Stimulated activated CD8-positive, alpha-beta memory T cell treated with anti-CD3 and anti-CD28 coated beads, Interleukin-4, amount 100 ng/mL, for 1 hour (primary cell): ENCODE measurements around the gene NIPA2.
"Not testable (repeated sequence)": the region's sequence is repeated elsewhere in the genome, so short reads cannot be mapped to it uniquely, and the experiment has no call there.

Experiments
- DNase-seq, 2 donors: peaks; one replicate each; pipeline ENCODE4 v3.0.0-alpha.2; 2020; ENCODE audit warnings: low read depth in 2 of 2, low spot score in 1 of 2

Gene NIPA2

GRCh38 chr15:22838292-22839042 lies at the start of gene NIPA2:
NIPA2 (plus strand) TSS chr15:22838666; CDS start chr15:22851732, 13,066 bp downstream.
- peak; percentile 95 to 98 for DNase-seq

GRCh38 chr15:22794063-22794462 lies 44.4 kb upstream of the NIPA2 start:
- no peak for DNase-seq

GRCh38 chr15:22794621-22795167 lies 43.8 kb upstream of the NIPA2 start:
- DNase-seq, result no peak

DNA sequence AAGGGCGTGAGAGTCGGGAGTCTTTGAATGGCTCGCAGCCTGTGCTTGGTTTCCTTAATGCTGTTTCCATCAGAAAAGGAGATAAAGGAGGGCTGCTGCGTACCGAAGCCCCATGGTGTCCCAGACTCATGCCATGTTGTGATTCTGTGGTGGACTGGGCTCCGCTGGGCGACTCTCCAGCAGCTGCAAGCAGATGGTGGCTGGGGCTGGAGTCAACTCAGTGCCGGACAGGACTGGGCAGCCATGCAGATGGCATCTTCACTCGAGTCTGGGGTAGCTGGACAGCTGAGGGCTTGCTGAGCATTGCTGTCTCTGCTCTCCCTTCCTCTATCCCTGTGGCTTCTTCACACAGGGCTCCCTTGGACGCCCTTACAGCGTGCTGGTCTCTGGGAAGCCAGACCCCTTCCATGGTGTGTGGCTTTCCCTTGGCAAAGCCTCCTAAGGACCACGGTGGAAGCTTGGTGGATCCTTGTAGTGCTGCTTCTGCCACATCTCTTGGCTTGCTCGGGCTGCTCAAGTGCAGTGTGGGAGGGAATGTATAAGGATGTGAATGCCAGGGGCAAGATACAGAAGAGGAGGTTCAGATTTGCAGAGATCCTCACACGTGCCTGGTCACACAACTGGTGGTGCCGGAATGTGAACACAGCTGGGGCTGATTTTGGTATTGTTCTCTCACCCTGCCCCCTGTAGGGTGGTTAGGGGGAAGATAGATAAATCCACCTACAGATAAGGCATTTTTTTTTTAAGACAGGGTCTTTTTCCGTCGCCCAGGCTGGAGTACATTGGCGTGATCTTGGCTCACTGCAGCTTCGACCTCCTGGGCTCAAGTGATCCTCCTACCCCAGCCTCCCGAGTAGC lies 43.0 kb upstream of the NIPA2 start:
- DNase-seq, result no peak

GRCh38 chr15:22796079-22796478 lies 42.4 kb upstream of the NIPA2 start:
- no peak for DNase-seq

GRCh38 chr15:22799902-22800301 lies 38.6 kb upstream of the NIPA2 start:
- no peak for DNase-seq

DNA sequence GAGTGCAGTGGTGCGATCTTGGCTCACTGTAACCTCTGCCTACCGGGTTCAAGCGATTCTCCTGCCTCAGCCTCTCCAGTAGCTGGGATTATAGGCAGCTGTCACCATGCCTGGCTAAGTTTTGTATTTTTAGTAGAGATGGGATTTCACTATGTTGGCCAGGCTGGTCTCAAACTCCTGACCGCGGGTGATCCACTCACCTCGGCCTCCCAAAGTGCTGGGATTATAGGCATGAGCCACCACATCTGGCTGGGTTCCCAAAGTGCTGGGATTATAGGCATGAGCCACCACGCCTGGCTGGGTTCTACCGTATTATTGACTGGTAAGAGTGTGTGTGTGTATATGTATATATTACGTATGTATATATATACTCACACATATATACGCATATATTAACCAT lies 35.5 kb upstream of the NIPA2 start:
- not testable (repeated sequence) for DNase-seq

DNA sequence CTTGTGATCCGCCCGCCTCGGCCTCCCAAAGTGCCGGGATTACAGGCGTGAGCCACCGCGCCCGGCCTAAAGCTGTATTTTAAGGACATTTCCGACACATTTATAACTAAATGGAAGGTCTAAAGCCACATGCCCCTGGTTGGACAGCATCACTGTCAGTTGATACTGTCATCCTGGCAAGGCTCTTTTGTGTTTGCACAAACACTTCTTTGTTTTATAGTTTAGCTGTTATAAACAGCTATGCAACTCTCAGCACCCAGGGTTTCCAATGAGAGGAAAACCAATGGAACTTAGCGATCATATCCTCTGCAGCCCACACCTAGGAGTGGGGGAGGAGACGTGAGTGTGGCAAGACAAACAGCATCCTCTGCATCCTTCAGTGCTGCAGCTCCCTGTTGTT lies 32.3 kb upstream of the NIPA2 start:
- no peak for DNase-seq

DNA sequence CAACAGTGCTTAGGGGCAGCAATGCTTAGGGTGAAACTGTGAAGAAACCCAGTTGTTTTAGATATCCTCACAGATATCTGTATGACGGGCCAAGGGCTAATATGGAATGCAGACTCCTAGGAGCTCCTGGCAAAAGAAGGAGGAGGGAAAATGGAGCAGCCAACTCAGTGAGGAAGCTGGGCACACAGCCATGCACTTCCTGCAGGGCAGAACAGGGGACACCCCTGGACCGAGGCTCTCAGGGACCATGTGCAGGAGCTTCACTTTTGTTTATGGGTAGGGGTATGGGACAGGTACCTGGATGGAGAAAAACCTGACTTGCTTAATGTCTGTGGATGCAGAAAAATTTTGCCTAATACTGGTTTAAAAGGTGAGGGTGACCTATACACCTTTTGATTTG lies 31.8 kb upstream of the NIPA2 start:
- DNase-seq, result no peak

GRCh38 chr15:22807831-22808230 lies 30.6 kb upstream of the NIPA2 start:
- not testable (repeated sequence) for DNase-seq

DNA sequence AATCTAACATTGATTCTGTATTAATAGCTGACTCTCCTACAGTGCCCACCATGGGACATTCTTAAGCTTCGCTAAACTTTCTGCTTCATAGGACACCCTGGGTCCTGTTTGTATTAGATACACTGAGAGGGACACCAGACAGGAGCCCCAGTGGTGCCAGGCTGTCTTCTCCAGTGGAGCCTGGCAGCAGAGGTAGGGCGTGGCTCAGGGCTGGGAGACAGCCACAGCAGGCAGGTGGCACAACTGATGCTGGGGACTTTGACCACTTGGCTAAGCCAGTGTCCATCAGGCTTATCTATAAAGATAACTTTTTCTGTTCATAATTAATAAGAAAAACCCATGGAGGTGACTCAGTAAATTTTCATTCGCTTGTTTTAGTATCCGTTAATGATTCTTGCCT lies 30.2 kb upstream of the NIPA2 start:
- DNase-seq, result no peak

GRCh38 chr15:22808761-22809280 lies 29.6 kb upstream of the NIPA2 start:
- DNase-seq, result no peak

GRCh38 chr15:22810033-22810852 lies 28.2 kb upstream of the NIPA2 start:
- DNase-seq, result no peak

GRCh38 chr15:22810853-22811338 lies 27.6 kb upstream of the NIPA2 start:
- DNase-seq, result no peak

- no peak for DNase-seq
Measured at GRCh38 chr15:22811640-22812039, 26.8 kb upstream of the NIPA2 start.

DNA sequence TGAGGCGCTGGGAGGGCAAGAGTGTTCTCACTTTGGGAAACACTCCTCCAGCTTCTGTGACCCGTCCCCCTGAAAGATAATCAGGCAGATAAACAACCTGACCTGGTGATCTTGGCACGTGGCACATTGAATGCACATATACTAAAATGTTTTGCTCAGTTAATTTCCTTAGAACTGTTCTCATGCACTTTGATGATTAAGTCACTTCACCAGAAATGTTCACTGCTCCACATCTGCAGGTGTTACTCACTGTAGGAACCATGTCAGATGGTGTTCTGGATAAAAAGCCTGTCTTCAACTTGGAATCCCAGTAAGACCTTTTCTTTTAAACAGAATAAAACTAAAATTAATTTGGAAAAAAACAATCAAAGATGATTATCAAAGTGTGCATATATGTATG lies 24.6 kb upstream of the NIPA2 start:
- no peak for DNase-seq

- no peak for DNase-seq
Measured at GRCh38 chr15:22815766-22816165, 22.7 kb upstream of the NIPA2 start.

GRCh38 chr15:22819651-22820050 lies 18.8 kb upstream of the NIPA2 start:
- no peak for DNase-seq

DNA sequence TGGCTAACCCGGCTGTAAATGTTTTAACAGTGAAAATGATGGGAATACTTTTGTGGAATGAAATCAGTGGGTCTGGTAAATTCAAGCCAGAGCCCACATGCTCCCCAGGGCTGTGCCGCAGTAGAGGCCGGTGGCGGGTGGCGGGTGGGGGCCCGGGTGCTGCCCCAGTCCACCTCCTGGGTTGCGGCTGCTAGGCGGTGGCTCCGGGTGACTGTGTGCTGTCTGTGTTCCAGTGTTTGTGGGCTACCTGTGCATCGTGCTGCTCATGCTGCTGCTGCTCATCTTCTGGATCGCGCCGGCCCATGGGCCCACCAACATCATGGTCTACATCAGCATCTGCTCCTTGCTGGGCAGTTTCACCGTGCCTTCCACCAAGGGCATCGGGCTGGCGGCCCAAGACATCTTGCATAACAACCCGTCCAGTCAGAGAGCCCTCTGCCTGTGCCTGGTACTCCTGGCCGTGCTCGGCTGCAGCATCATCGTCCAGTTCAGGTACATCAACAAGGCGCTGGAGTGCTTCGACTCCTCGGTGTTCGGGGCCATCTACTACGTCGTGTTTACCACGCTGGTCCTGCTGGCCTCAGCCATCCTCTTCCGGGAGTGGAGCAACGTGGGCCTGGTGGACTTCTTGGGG lies 14.9 kb upstream of the NIPA2 start:
- no peak for DNase-seq

DNA sequence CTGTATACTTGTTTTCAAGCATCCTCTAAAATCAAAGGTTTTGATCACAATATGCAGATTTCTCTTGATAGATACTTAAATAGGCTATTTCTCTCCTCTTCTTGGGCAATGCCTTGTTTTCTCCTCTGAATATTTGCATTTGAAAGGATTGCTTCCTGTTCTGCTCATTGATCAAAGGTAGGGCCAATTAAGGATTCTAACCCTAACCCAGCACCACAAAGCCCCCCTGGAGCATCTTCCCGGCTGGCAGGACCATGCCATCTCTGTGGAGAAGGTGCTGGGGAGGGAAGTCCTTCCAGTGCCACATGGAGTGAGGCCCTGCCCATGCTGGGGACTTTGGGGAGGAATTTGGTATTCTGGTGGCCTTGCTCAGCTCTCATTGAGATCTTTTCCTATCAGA lies 11.3 kb upstream of the NIPA2 start:
- DNase-seq, result no peak
